GM19238 (cell line): ENCODE measurements around the gene PATL1.

ENCODE experiments used
- DNase-seq: peaks from one replicate; pipeline ENCODE4 v3.0.0; 2011; ENCODE audit warnings: low spot score; ENCODE audit not compliant: insufficient read length

PATL1 gene

DNA sequence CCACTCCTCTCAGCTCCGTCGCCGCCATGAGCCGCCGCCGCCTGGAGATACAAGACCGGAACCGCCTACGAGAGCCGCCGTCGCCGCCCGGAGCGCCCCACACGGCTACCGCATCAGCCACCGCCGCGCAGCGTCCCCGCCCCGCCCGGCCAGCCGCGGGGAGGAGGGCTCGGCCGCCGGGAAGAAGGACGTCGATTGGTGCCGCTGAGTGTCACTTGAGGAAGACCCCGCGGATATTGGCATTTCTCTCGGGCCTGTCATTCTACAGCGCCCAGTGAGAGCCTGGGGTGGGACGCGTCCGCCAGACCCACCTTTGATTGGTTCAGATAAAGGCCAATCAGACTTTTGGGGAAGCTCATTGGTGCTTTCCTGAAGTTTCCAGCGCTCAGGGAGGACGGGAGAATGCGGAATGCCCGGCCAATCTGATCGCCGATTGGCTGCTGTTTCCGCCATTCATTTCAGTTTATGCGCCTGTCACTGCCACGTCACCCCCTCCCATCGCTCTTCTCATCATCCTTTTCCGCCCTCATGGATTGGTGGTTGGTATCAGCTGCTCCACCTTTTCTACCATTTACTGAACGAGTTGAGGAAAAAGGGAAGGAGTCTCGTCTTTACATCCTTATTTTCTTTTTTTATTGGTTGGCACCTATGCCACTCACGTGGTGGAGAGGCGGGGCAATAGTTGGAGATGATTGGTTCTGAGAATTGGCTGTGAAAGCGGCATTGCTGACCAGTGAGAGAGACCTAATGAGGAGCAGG is 53.0 kb downstream of the PATL1 start, which contains the start of gene OSBP:
TSS of gene OSBP (minus strand) at position 138 of the 759 bp plus-strand sequence. CDS start at position 28, 110 bp downstream.
- DNase-seq, result peak; percentile 94

DNA sequence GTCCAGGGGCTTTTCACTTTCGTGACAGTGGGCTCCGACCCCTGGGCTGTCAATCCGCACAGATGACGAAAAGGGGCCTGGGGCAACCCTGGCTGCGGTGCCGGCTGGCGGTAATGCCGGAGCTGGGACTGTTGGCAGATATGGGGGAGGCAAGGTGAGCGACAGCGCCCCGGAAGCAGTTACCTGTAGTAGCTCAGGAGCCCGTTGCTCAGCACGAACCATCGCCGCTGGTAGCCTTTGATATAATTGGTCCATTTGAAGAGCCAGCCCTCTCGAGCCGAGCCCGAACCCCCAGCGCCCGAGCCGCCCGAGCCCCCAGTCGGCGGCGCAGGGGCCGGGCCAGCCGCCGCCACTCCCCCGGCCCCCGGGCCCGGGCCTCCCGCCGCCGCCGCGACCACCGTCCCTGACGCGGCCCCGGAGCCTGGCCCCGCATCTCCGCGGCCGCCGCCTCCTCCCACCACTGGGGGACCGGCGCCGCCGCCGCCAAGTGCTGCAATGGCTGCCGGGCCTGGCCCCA is 53.7 kb downstream of the PATL1 start:
- DNase-seq, result peak; percentile 41

DNA sequence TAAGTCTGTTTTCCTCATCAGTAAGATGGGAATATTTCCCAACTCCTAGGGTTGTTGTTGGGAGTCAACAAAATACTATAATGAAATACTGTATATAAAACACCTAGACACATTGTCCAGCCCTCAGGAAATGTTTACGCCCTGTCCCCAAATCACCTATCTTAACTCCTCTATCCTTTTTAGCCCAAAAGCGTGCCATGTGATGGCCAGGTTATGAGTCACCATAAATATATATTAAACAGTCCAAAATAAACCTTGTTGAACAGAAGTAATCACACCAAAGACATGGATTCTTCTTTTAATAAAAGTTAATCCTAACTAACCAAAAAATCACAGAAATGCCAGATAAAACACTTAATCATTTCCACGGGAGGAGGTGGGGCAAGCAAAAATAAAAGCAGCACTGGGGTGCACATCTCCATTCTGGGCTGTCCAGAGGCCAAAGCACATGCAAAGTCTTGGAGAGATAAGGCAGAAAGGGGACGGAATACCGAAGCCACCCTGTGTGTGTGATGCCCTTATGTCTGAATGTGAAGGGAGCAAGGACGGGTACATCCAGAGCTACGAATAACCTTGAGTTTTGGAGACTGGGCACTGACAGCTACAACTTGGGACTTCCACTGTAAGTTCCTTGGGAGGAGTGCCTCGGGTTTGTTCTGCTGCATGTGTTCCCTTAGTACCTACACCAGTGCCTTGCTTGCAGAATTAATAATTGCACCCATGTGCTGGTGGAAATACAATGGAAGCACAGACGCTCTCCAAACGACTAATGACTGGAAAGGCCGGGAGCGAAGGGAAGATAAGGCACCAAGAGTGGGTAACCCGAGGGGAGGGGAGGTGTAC is 54.3 kb downstream of the PATL1 start:
- no peak for DNase-seq

DNA sequence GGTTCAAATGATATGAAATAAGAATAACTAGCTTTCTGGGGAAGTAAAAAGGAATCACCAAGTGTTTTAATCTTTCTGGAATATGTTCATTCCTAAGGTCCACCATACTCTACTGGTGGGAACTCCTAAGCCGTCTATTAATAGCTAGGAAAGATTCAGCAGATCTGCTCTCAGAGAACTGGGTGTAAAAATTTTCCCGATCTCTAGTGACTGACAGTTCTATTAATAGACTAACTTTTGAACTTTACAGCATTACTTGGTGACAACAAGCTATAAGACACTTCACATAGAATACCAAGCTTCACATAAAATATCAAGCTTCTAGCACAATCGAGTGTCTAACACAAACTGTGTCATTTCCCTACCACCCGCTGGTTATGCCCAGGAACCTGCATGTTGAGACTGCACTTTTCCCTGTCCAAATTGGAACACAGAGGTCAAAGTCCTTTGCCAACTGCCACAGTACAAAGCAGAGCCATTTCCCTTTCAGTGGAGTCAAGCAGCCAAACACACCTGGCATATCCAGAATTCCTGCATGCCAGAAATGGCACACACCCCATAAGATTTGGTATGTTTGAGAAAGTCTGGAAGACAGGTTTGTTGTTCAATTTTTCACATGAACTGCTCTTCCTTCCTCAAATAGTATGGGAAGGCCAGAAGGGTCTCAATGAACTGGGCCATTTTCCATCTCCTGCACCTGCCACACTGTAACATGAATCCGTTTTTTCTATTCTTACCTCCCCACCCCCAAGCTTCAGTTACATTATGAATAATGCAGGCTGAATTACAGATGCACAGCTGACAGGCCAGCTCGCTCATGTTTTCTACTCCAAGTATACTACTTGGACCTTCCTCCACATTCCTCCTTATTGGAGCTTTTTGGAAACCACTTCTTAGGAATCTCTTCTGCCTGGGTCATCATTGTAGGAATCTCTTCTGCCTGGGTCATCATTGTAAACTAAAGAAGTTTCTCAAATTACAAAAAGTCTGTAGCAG is 57.0 kb downstream of the PATL1 start:
- DNase-seq, result no peak

DNA sequence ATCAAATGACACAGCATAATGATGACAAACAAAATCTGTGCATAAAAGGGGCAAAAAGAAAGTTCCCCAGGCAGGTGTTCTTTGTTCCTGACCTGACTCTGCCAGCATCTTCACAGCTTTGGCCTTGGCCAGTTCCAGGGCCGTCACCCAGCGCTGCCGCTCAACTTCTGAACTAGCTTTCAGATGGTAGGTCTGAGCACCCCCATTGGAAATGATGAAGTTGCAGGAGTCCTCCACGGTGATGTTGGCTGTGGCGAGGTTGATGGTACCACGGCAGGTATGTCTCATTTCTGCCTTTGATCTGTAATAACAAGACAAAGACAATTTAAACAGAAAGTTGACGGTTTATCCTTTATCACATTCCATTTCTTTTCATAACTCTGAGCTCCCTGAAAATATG is 58.5 kb downstream of the PATL1 start:
- DNase-seq, result no peak

DNA sequence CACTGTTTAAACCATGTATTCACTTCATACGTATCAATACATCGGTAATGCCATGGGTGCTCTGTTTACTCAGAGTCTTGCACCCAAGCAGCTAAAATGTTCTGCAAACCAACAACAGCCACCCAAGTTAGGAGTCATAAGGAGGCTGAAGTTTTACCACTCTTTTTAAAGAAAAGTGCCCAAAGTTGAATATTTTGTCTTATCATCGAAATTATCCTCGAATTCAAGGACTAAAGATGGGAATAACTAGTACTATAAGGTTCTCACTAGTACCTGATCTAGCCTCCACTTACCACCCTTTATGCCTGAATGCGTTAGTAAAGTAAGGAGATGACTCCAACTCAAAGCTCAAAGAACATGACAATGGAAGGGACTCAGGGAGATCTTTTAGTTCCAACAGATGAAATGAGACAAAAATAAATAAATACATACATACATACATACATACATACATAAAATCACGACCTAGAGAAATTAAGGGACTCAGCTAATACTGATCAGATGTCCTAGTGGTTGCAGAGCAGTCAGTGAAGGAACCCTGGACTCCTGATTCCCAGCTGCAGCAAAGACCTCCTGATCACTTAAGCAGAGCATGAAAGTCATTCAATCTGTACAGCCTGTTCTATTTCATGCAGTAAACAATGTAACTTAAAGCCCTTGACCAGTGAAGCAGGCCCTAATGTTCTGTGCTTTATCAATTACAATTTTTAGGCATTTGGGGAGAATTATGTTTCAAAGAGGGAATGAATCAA is 61.0 kb downstream of the PATL1 start:
- DNase-seq, result no peak

DNA sequence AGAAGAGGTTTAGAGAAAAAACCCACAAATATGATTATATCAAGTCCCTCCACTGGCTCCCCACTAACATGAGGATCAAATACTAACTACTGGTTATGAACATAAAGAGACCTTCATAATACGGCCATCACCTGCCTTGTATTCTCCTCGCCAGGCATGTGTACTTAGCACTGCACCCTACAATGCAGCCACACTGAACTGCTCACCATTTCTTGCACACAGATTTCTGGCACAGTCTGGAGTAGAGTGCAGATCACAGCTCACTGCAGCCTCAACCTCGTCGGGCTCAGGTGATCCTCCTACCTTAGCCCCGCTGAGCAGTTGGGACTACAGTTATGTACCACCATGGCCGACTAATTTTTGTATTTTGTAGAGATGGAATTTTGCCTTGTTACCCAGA is 66.4 kb downstream of the PATL1 start:
- no peak for DNase-seq

DNA sequence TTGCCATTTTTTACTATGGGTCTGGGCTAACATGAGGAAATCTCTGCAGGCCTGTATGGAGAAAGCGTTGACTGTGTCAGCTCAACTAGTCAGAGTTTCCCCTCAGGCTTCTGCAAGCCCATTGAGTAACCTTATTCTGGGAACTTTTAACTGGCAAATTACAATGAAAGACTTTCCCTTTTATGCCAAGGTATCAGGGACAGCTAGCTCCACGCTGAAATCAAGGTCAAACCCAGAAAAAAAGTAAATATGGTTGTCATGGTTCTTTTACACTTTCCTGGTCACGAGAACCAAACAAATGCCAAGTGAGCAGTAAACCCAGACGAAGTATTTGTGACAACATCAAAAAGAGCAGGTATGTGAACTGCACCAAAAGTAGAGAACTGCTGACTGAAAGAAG is 67.0 kb downstream of the PATL1 start:
- DNase-seq, result no peak

DNA sequence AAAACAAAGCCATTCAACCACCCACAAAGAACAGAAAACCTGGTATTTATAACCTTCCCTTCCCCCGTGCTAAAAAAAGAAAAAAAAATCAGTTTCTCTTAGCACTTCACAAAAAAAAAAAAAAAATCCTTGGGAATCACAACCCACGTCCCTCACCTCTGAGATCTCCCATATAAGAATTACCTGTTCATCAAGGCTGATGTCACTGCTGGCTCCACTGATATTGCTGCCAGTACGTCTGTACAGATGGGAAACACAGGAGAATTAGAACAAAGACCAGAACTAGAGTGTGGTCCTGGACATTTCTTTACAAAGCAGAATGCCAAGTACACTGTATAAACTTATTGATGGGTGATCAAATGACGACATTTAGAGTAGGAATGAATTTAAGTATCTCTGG is 68.2 kb downstream of the PATL1 start:
- no peak for DNase-seq

DNA sequence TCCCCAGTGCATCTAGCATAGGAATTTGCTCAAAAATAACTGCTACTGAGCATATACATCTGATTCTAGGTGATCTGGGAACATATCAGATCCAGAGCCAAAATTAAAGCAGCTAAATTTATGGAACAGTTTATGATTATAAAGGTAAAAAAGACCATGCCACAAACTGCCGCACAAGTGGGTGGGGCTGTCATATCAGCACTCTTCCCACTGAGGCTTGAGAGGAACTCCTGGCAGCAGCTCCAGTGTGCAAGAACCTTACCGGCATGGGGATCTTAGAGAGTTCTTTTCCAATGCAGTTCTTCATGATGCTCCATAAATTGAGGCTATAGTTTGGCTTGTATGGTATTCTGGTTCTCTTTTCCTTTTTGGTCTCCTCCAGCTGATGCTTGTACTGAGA is 68.6 kb downstream of the PATL1 start:
- no peak for DNase-seq

DNA sequence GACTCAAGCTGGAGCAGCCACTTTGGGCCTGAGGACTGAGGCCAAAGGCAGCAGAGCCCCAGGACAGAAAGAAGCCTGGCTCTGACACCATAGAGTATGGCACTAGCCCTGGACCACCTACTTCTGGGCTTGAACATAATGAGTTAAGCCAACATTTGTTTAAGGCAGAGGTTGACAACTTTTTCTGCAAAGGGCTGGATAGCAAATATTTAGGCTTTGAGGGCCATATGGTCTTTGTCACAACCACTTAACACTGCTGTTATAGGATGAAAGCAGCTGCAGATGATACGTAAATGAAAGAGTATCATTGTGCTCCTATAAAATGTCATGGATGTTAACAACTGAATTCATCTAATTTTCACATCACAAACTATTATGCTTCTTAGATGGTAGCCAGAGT is 69.9 kb downstream of the PATL1 start:
- no peak for DNase-seq
